GM12878 (cell line): ENCODE data around the gene STEAP1B. TPM values are rescaled to one million over a fixed set of nuclear protein-coding genes. Genes with fewer than 3 reads are reported as not detected.

Source experiments
- BRCA1 ChIP-seq: IDR thresholded peaks from 2 replicates; pipeline ENCODE4 v1.6.1; 2011; ENCODE audit warnings: low read depth, low read length, improper control_type of control experiment
- CBFB ChIP-seq: IDR thresholded peaks from 2 replicates; pipeline ENCODE4 v1.6.1; 2016; ENCODE audit warnings: antibody characterized with exemption, low read depth
- CBX3 ChIP-seq: fragments of 200-600 bp; sonication (generic); IDR thresholded peaks from 2 replicates; pipeline ENCODE4 v1.6.1; 2016; ENCODE audit warnings: low read depth, borderline replicate concordance
- CBX5 ChIP-seq: sonication (generic); IDR thresholded peaks from 2 replicates; pipeline ENCODE4 v1.6.1; 2016; ENCODE audit warnings: low read depth, moderate library complexity, mild to moderate bottlenecking, inconsistent platforms
- GABPA ChIP-seq: IDR thresholded peaks from 2 replicates; pipeline ENCODE4 v1.6.1; 2014; ENCODE audit warnings: antibody characterized with exemption, low read depth, mild to moderate bottlenecking, inconsistent platforms
- NFXL1 ChIP-seq: fragments of 450-650 bp; IDR thresholded peaks from 2 replicates; pipeline ENCODE4 v1.6.1; 2017; ENCODE audit warnings: antibody characterized with exemption, mild to moderate bottlenecking, borderline replicate concordance
- PAX8 ChIP-seq: fragments of 450-650 bp; IDR thresholded peaks from 2 replicates; pipeline ENCODE4 v1.6.1; 2017; ENCODE audit warnings: mild to moderate bottlenecking, moderate library complexity
- SMARCA5 ChIP-seq: fragments of 450-650 bp; IDR thresholded peaks from 2 replicates; pipeline ENCODE4 v1.6.1; 2017; ENCODE audit warnings: mild to moderate bottlenecking
- SREBF1 ChIP-seq: IDR thresholded peaks from 2 replicates; pipeline ENCODE4 v1.6.1; 2012; ENCODE audit warnings: mild to moderate bottlenecking, low read length
- TCF7 ChIP-seq: IDR thresholded peaks from 2 replicates; pipeline ENCODE4 v1.6.1; 2014; ENCODE audit warnings: antibody characterized with exemption, borderline replicate concordance
- WRNIP1 ChIP-seq: IDR thresholded peaks from 2 replicates; pipeline ENCODE4 v1.6.1; 2011; ENCODE audit warnings: low read depth, low read length, improper control_type of control experiment, borderline replicate concordance
- polyA plus RNA-seq, 11 experiments: library from polyadenylated mRNA; depleted of rRNA in 4 of 11; unstranded in 6 of 11; stranded (reverse) in 5 of 11; fragments of >200 nt; fragmentation: Nextera tagmentation in 4 of 11; fragmentation: Illumina TruSeq in 1 of 11; extraction: Ambion mirVana in 4 of 11; extraction: Trizol in 1 of 11; gene quantifications; 1 replicate in 1 of 11; 2 replicates in 10 of 11; pipeline versions ENCODE4 v1.2.1 to v1.2.3, GENCODE V29; 2011 to 2016; ENCODE audit warnings: inconsistent platforms in 2 of 11, missing spikeins in 2 of 11, low read depth in 1 of 11
- total RNA-seq, 4 experiments: library from RNA; depleted of rRNA in 3 of 4; stranded (reverse); fragments of >200 nt in 3 of 4; fragmentation: Illumina TruSeq in 1 of 4; extraction: Trizol in 1 of 4; gene quantifications; 2 replicates each; pipeline versions ENCODE4 v1.2.1 to v1.2.3, GENCODE V29; 2013 to 2021
- TF ChIP-seq, protein P1 (sequence below): fragments of 450-650 bp; IDR thresholded peaks from 2 replicates; pipeline ENCODE4 v1.6.1; 2017; ENCODE audit warnings: borderline replicate concordance
- TF ChIP-seq, protein P2 (sequence below): IDR thresholded peaks from 2 replicates; pipeline ENCODE4 v1.6.1; 2011; ENCODE audit warnings: low read depth, mild to moderate bottlenecking, low read length, moderate library complexity, borderline replicate concordance; ENCODE audit errors: extremely low read depth
- TF ChIP-seq, protein P3 (sequence below): fragments of 450-650 bp; IDR thresholded peaks from 2 replicates; pipeline ENCODE4 v1.6.1; 2014; ENCODE audit warnings: mild to moderate bottlenecking
- TF ChIP-seq, protein P4 (sequence below): fragments of 450-650 bp; formaldehyde crosslinking; IDR thresholded peaks from 2 replicates; pipeline ENCODE4 v1.4.0; 2020; ENCODE audit warnings: mild to moderate bottlenecking, moderate library complexity
- TF ChIP-seq, protein P5 (sequence below): fragments of 450-650 bp; IDR thresholded peaks from 2 replicates; pipeline ENCODE4 v1.6.1; 2018; ENCODE audit warnings: borderline replicate concordance, mild to moderate bottlenecking; ENCODE audit not compliant: partially characterized antibody
- TF ChIP-seq, protein P6 (sequence below): IDR thresholded peaks from 2 replicates; pipeline ENCODE4 v1.6.1; 2011; ENCODE audit warnings: low read depth, low read length, improper control_type of control experiment, borderline replicate concordance
- TF ChIP-seq, protein P7 (sequence below), 3 experiments: IDR thresholded peaks in 2 of 3; conservative IDR thresholded peaks in 1 of 3; 2 replicates each; pipeline ENCODE4 v1.5.1; 2011; ENCODE audit warnings: low read depth in 3 of 3, low read length in 3 of 3, mild to moderate bottlenecking in 3 of 3, control low read depth in 2 of 3, moderate library complexity in 2 of 3, inconsistent platforms in 1 of 3, mixed read lengths in 1 of 3; ENCODE audit not compliant: control insufficient read depth in 2 of 3, insufficient read depth in 1 of 3; ENCODE audit errors: extremely low read depth in 1 of 3

The STEAP1B gene
- total and polyA plus RNA-seq, 10 of the 15 experiments (the other 5 are each of a cell fraction or from before 2014, with no cell fraction given) = 0.14 TPM; not detected in 9

DNA sequence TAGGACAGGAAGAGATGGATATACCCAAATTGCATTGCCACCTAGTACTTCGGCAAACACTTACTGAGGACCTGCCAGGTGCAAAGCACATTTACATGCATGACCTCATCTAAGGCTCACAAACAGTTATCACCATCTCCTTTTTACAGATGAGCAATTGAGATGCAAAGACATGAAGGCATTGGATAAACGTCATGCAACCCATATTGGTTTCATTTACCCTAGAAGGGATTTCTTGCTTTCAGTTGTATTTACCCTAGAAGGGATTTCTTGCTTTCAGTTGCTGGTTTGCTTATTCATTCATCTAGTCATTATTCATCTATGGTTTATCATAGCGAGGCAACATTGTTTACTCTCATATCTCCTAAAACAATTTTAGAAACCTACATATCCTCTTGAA is 52.2 kb downstream of the STEAP1B start (continued):
- TF ChIP-seq, protein P1, sequence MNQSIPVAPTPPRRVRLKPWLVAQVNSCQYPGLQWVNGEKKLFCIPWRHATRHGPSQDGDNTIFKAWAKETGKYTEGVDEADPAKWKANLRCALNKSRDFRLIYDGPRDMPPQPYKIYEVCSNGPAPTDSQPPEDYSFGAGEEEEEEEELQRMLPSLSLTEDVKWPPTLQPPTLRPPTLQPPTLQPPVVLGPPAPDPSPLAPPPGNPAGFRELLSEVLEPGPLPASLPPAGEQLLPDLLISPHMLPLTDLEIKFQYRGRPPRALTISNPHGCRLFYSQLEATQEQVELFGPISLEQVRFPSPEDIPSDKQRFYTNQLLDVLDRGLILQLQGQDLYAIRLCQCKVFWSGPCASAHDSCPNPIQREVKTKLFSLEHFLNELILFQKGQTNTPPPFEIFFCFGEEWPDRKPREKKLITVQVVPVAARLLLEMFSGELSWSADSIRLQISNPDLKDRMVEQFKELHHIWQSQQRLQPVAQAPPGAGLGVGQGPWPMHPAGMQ = no peak
- no peak for TF ChIP-seq PAX8
- TF ChIP-seq CBX3 = no peak
- TF ChIP-seq, protein P2, sequence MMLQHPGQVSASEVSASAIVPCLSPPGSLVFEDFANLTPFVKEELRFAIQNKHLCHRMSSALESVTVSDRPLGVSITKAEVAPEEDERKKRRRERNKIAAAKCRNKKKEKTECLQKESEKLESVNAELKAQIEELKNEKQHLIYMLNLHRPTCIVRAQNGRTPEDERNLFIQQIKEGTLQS = no peak
- TF ChIP-seq CBX5 = peak; percentile 84; the same call in 1 of the 2 replicates
- TF ChIP-seq, protein P3, sequence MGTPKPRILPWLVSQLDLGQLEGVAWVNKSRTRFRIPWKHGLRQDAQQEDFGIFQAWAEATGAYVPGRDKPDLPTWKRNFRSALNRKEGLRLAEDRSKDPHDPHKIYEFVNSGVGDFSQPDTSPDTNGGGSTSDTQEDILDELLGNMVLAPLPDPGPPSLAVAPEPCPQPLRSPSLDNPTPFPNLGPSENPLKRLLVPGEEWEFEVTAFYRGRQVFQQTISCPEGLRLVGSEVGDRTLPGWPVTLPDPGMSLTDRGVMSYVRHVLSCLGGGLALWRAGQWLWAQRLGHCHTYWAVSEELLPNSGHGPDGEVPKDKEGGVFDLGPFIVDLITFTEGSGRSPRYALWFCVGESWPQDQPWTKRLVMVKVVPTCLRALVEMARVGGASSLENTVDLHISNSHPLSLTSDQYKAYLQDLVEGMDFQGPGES = no peak
- TF ChIP-seq WRNIP1 = no peak
- TF ChIP-seq NFXL1 = no peak
- TF ChIP-seq, protein P4, sequence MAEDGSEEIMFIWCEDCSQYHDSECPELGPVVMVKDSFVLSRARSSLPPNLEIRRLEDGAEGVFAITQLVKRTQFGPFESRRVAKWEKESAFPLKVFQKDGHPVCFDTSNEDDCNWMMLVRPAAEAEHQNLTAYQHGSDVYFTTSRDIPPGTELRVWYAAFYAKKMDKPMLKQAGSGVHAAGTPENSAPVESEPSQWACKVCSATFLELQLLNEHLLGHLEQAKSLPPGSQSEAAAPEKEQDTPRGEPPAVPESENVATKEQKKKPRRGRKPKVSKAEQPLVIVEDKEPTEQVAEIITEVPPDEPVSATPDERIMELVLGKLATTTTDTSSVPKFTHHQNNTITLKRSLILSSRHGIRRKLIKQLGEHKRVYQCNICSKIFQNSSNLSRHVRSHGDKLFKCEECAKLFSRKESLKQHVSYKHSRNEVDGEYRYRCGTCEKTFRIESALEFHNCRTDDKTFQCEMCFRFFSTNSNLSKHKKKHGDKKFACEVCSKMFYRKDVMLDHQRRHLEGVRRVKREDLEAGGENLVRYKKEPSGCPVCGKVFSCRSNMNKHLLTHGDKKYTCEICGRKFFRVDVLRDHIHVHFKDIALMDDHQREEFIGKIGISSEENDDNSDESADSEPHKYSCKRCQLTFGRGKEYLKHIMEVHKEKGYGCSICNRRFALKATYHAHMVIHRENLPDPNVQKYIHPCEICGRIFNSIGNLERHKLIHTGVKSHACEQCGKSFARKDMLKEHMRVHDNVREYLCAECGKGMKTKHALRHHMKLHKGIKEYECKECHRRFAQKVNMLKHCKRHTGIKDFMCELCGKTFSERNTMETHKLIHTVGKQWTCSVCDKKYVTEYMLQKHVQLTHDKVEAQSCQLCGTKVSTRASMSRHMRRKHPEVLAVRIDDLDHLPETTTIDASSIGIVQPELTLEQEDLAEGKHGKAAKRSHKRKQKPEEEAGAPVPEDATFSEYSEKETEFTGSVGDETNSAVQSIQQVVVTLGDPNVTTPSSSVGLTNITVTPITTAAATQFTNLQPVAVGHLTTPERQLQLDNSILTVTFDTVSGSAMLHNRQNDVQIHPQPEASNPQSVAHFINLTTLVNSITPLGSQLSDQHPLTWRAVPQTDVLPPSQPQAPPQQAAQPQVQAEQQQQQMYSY (CRISPR knock-in tag) = no peak
- TF ChIP-seq GABPA = peak; percentile 61; the same call in 1 of the 2 replicates
- TF ChIP-seq BRCA1 = no peak
- no peak for TF ChIP-seq SREBF1
- TF ChIP-seq TCF7 = peak; percentile 88
- TF ChIP-seq, protein P5, sequence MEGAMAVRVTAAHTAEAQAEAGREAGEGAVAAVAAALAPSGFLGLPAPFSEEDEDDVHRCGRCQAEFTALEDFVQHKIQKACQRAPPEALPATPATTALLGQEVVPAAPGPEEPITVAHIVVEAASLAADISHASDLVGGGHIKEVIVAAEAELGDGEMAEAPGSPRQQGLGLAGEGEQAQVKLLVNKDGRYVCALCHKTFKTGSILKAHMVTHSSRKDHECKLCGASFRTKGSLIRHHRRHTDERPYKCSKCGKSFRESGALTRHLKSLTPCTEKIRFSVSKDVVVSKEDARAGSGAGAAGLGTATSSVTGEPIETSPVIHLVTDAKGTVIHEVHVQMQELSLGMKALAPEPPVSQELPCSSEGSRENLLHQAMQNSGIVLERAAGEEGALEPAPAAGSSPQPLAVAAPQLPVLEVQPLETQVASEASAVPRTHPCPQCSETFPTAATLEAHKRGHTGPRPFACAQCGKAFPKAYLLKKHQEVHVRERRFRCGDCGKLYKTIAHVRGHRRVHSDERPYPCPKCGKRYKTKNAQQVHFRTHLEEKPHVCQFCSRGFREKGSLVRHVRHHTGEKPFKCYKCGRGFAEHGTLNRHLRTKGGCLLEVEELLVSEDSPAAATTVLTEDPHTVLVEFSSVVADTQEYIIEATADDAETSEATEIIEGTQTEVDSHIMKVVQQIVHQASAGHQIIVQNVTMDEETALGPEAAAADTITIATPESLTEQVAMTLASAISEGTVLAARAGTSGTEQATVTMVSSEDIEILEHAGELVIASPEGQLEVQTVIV = no peak
- TF ChIP-seq, protein P6, sequence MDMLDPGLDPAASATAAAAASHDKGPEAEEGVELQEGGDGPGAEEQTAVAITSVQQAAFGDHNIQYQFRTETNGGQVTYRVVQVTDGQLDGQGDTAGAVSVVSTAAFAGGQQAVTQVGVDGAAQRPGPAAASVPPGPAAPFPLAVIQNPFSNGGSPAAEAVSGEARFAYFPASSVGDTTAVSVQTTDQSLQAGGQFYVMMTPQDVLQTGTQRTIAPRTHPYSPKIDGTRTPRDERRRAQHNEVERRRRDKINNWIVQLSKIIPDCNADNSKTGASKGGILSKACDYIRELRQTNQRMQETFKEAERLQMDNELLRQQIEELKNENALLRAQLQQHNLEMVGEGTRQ = no peak
- no peak for TF ChIP-seq SMARCA5
- TF ChIP-seq, protein P7, sequence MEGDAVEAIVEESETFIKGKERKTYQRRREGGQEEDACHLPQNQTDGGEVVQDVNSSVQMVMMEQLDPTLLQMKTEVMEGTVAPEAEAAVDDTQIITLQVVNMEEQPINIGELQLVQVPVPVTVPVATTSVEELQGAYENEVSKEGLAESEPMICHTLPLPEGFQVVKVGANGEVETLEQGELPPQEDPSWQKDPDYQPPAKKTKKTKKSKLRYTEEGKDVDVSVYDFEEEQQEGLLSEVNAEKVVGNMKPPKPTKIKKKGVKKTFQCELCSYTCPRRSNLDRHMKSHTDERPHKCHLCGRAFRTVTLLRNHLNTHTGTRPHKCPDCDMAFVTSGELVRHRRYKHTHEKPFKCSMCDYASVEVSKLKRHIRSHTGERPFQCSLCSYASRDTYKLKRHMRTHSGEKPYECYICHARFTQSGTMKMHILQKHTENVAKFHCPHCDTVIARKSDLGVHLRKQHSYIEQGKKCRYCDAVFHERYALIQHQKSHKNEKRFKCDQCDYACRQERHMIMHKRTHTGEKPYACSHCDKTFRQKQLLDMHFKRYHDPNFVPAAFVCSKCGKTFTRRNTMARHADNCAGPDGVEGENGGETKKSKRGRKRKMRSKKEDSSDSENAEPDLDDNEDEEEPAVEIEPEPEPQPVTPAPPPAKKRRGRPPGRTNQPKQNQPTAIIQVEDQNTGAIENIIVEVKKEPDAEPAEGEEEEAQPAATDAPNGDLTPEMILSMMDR (IDR thresholded peaks at IDR 0.05 in 2 of 3, conservative IDR thresholded peaks at IDR 0.05 in 1 of 3; ENCODE audit: control insufficient read depth in 2 of 3, extremely low read depth in 1 of 3, insufficient read depth in 1 of 3, low read depth in 3 of 3, low read length in 3 of 3) = no peak
- 0 out of 2 replicates have a peak, but pooled peaks have one; percentile 63 for TF ChIP-seq CBFB
